Fibroblast of villous mesenchyme (primary cell): ENCODE measurements around the gene KRT3. TPM values are rescaled to one million over a fixed set of nuclear protein-coding genes. Genes with fewer than 3 reads are reported as not detected.

Experiments
- DNase-seq: peaks from one replicate; pipeline ENCODE4 v3.0.0-alpha.2; 2010; ENCODE audit warnings: low read depth
- H3K4me3 ChIP-seq: 2 replicates; pipeline ENCODE4 v1.5.1; 2011; ENCODE audit warnings: low read depth, mild to moderate bottlenecking, low read length
- CTCF ChIP-seq: IDR thresholded peaks from 2 replicates; pipeline ENCODE4 v1.5.1; 2012; ENCODE audit warnings: low read depth, mild to moderate bottlenecking, low read length; ENCODE audit not compliant: insufficient read depth
- total RNA-seq: library from RNA; depleted of rRNA; stranded (reverse); fragments of >200 nt; gene quantifications from 2 replicates; pipeline ENCODE4 v1.2.3, GENCODE V29; 2012

The KRT3 gene
- total RNA-seq, 1 donor: not detected

- H3K4me3 ChIP-seq: no peak overlapping the region
- DNase-seq: no peak
- no peak for TF ChIP-seq CTCF
These were observed 17.1 kb downstream of the KRT3 start for GRCh38 chr12:52778833-52779232.

GRCh38 chr12:52777566-52777965 is 18.4 kb downstream of the KRT3 start:
- no peak for TF ChIP-seq CTCF
- DNase-seq: no peak
- no peak overlapping the region for H3K4me3 ChIP-seq

- TF ChIP-seq CTCF: no peak
- H3K4me3 ChIP-seq: no peak within 1 kb of the TSS
- DNase-seq: no peak
These were observed 19.0 kb downstream of the KRT3 start, which contains the start of gene KRT76 for GRCh38 chr12:52776913-52777395. KRT76 (minus strand) TSS chr12:52777345; CDS start chr12:52777291, 54 bp downstream.

- no peak overlapping the region for H3K4me3 ChIP-seq
- no peak for DNase-seq
- no peak for TF ChIP-seq CTCF
These were observed 19.5 kb downstream of the KRT3 start for GRCh38 chr12:52776435-52776834.

GRCh38 chr12:52774629-52775250 is 21.2 kb downstream of the KRT3 start:
- H3K4me3 ChIP-seq: no peak overlapping the region
- no peak for DNase-seq
- no peak for TF ChIP-seq CTCF

DNA sequence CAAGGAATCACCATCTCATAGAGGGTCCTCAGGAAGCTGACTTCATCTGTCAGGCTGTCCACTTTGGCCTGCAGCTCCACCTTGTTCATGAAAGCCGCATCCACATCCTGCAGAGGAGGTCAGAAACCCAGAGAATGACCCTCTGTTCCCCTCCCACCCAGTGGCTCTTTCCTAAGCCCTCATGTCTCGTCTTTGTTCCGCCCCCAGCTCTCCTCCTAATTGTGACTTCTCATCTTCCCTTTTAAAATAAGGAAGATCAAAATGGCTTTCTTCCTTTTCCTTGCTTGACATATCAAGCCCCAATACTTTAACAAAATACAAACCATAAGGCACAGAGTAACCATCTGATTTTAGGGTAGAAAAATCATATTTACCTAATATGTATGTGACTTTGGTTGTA is 23.1 kb downstream of the KRT3 start:
- no peak overlapping the region for H3K4me3 ChIP-seq
- DNase-seq: no peak
- no peak for TF ChIP-seq CTCF

DNA sequence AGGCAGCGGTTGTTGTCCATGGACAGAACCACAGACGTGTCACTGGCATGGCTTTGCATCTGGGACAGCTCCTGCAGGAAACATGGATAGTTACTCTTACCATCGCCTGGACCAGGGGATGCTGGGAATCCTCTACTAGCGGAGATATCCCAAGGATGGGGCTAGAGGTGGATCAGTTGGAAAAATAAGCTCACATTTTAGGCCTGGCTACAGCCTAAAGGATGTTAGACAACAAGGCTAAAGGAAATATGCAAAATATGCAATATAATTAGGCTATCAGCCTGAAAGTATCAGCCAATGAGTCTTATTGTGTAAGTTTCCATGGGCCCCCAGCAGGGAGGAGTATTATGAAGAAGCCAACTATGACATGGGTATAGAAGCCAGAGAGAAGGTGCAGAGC is 23.7 kb downstream of the KRT3 start:
- no peak for DNase-seq
- no peak for TF ChIP-seq CTCF
- H3K4me3 ChIP-seq: no peak overlapping the region
